Right ventricle myocardium inferior (tissue), 1 donor: ENCODE results near the gene LCMT1. TPM values are rescaled to one million over a fixed set of nuclear protein-coding genes. Genes with fewer than 3 reads are reported as not detected.
"Not testable (repeated sequence)": the region's sequence is repeated elsewhere in the genome, so short reads cannot be mapped to it uniquely, and the experiment has no call there.

ENCODE experiments used
- ATAC-seq: fragments of 200-7000 bp; cut with Tn5 transposase; one replicate; pipeline ENCODE4 v1.9.1; 2020; ENCODE audit warnings: mild to moderate bottlenecking, moderate library complexity
- DNase-seq: peaks from one replicate; pipeline ENCODE4 v3.0.0; 2021; ENCODE audit errors: missing footprints
- intact Hi-C: fragments of 100-400 bp; cut with DNase I; formaldehyde crosslinking; loops from one replicate; pipeline ENCODE4 v1.11.0; 2022
- total RNA-seq: library from RNA; stranded (reverse); fragmentation: NEBNext Ultra II Directional; extraction: Animal tissue kit (Norgen Biotek cat#: 25700); gene quantifications from one replicate; pipeline ENCODE4 v1.2.1, GENCODE V29; 2021
- donor health status: DM: no; HTN: yes; CAD: no; lungs with severe emphysema.

Gene LCMT1
- total RNA-seq, 1 donor from 2014 or later: 35.3 TPM

- intact Hi-C loops: no loop called here
These were observed 64.6 kb downstream of the LCMT1 start for GRCh38 chr16:25176136-25176535.

GRCh38 chr16:25177512-25177830 lies 65.9 kb downstream of the LCMT1 start:
- DNase-seq (no peak), ATAC-seq (no peak)
- intact Hi-C loops: no loop called here

More at GRCh38 chr16:25176136-25176535, 64.6 kb downstream of the LCMT1 start:
- ATAC-seq: no peak
- DNase-seq: no peak

GRCh38 chr16:25177831-25178688 lies 66.5 kb downstream of the LCMT1 start:
- intact Hi-C loops: no loop called here
- no peak for ATAC-seq
- DNase-seq: no peak

GRCh38 chr16:25181236-25181635 lies 69.7 kb downstream of the LCMT1 start:
- ATAC-seq, intact Hi-C loops: not testable (repeated sequence)

GRCh38 chr16:25184771-25185170 lies 73.2 kb downstream of the LCMT1 start:
- intact Hi-C loops: no loop called here
- ATAC-seq: no peak
- no peak for DNase-seq

More at GRCh38 chr16:25181236-25181635, 69.7 kb downstream of the LCMT1 start:
- not testable (repeated sequence) for DNase-seq

- no peak for ATAC-seq
- intact Hi-C loops: no loop called here
These were observed 75.9 kb downstream of the LCMT1 start for GRCh38 chr16:25187491-25187795.

GRCh38 chr16:25189305-25189704 lies 77.8 kb downstream of the LCMT1 start:
- ATAC-seq: no peak
- DNase-seq: no peak
- intact Hi-C loops: no loop called here

More at GRCh38 chr16:25187491-25187795, 75.9 kb downstream of the LCMT1 start:
- no peak for DNase-seq

GRCh38 chr16:25192096-25192495 lies 80.6 kb downstream of the LCMT1 start:
- DNase-seq (no peak), ATAC-seq (no peak)
- intact Hi-C loops: no loop called here

- intact Hi-C loops: no loop called here
- no peak for ATAC-seq
- DNase-seq: no peak
These were observed 82.8 kb downstream of the LCMT1 start for GRCh38 chr16:25194273-25194878.

- ATAC-seq (no peak), DNase-seq (no peak)
- intact Hi-C loops: no loop called here
These were observed 86.5 kb downstream of the LCMT1 start for GRCh38 chr16:25198021-25198420.

- DNase-seq (no peak), ATAC-seq (no peak)
- intact Hi-C loops: no loop called here
These were observed 87.9 kb downstream of the LCMT1 start for GRCh38 chr16:25199457-25199856.

- DNase-seq (no peak), ATAC-seq (no peak)
- intact Hi-C loops: loop anchor here (5.0 kb wide), 1 partner anchor 153 kb away; no protein-coding TSS in a partner anchor
These were observed 99.2 kb downstream of the LCMT1 start for GRCh38 chr16:25210758-25211157.

GRCh38 chr16:25212636-25213035 lies 101.1 kb downstream of the LCMT1 start:
- DNase-seq (no peak), ATAC-seq (no peak)
- intact Hi-C loops: loop anchor here (5.0 kb wide), 1 partner anchor 155 kb away; no protein-coding TSS in a partner anchor

- intact Hi-C loops: loop anchor here (5.0 kb wide), 1 partner anchor 157 kb away; no protein-coding TSS in a partner anchor
- ATAC-seq (peak; percentile 96), DNase-seq (no peak)
These were observed 102.3 kb downstream of the LCMT1 start for GRCh38 chr16:25213709-25214397.

GRCh38 chr16:25217112-25217511 lies 105.6 kb downstream of the LCMT1 start:
- ATAC-seq (no peak), DNase-seq (no peak)
- intact Hi-C loops: no loop called here

- ATAC-seq: no peak
- DNase-seq: no peak
- intact Hi-C loops: no loop called here
These were observed 106.4 kb downstream of the LCMT1 start for GRCh38 chr16:25217921-25218320.

GRCh38 chr16:25219070-25219737 lies 107.7 kb downstream of the LCMT1 start:
- intact Hi-C loops: no loop called here
- DNase-seq: no peak
- ATAC-seq: no peak

- intact Hi-C loops: loop anchor here (10.0 kb wide), 1 partner anchor 318 kb away; no protein-coding TSS in a partner anchor
- ATAC-seq (no peak), DNase-seq (no peak)
These were observed 111.4 kb downstream of the LCMT1 start for GRCh38 chr16:25222959-25223358.

- ATAC-seq: no peak
- no peak for DNase-seq
- intact Hi-C loops: loop anchor here (2.0 to 10.0 kb wide), 2 partner anchors 97 to 319 kb away; no protein-coding TSS in a partner anchor
These were observed 112.4 kb downstream of the LCMT1 start for GRCh38 chr16:25223964-25224363.
